IPS DF 4.7 (cell line): Measurements from ENCODE around the gene CCDC148.

Experiments used
- DNase-seq: peaks from one replicate; pipeline ENCODE4 v3.0.0-alpha.2; 2013; ENCODE audit warnings: low spot score; ENCODE audit errors: extremely low read depth

Gene CCDC148

GRCh38 chr2:158130832-158131473, 325.6 kb downstream of the CCDC148 start:
- no peak for DNase-seq

- DNase-seq: no peak
Measured at GRCh38 chr2:158129037-158129436, 327.5 kb downstream of the CCDC148 start.

- no peak for DNase-seq
Measured at GRCh38 chr2:158128168-158128973, 328.2 kb downstream of the CCDC148 start.

GRCh38 chr2:158127380-158127804, 329.2 kb downstream of the CCDC148 start:
- DNase-seq: no peak

GRCh38 chr2:158125756-158126498, 330.6 kb downstream of the CCDC148 start:
- no peak for DNase-seq

GRCh38 chr2:158124896-158125295, 331.7 kb downstream of the CCDC148 start:
- DNase-seq: no peak
